COLO668 (cell line): ENCODE measurements around the gene GRAMD4.

Experiments used
- DNase-seq: peaks from one replicate; lab custom pipeline; 2025; ENCODE audit not compliant: unreplicated experiment; lab: John Stamatoyannopoulos, UW

GRAMD4 gene

DNA sequence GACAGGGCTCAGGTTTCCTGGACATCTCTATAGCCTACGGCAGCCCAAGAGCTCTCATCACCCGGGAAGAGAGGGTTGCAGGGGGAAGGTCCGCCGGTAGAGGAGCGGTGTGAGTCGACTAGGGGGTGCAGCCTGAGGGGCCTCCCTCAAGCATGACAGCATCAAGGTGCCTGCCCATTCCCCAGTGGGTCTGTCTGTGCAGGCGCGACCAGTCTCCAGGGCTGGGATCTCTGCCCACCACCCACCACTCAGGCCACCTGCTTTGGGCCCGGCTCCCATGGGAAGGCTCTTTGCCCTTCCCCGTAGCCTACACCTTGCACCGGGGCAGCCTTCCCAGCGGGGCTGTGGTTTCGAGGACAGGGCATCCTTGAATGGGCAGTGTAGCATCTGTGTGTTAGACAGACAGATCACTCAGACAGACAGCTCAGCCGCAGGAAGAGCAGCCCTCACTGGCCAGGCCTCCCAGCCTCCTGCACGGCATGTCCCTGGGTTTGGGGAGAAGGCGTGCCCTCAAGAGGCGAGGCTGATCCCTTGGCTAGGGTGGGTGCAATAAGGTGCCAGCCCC is 88.7 kb downstream of the GRAMD4 start:
- no peak for DNase-seq

DNA sequence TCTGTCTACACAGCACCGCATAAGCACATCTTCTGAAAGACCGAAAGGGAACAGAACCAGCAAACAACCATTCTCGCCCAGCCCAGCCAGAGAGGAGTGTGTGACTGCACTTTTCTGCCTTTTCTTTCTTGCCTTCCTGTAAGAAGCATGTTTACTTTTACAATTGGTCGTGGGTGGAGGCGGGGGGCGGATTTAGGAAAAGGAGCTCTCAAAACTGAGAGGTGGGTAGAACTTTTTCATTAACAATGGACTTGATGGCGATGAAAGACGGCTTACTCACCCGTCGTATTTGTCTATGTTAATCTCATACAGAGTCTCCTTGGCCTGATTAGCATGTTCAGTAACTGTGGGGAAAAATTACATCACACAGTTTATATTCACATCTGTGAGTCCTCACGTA is 90.6 kb downstream of the GRAMD4 start:
- no peak for DNase-seq

DNA sequence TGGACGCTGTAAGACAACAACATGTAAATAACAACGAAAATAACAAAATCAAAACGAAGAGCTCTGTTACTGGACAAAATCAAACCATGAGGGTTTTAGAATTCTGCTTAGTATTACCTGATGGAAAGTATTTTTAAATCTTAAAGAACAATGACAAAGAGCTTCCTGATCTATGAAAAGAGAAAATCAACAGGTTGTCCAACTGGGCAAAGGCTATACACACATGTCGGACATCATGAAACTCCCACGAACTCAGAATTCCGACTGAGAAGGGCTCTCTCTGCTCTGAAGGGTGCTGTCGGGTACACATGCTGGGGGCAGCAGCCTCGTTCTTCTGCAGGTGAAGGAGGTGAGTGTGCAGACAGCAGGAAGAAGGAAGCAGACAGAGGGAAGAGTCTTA is 92.1 kb downstream of the GRAMD4 start:
- DNase-seq, result no peak

DNA sequence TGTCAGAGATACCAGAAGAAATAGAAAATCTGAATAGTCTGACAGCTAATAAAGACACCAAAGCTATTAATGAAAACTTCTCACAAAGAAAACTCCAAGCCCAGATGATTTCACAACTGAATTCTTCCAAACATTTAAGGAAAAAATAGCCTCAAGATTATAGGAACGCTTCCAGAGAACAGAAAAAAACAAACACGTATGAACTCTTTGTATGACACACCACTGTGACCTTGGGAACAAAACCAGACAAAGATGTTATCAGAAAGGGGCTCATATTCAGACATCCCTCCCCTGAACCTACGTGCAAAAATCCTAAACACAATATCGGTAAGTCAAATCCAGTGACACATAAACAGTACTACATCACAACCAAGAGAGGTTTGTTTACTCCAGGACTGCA is 94.4 kb downstream of the GRAMD4 start:
- no peak for DNase-seq

DNA sequence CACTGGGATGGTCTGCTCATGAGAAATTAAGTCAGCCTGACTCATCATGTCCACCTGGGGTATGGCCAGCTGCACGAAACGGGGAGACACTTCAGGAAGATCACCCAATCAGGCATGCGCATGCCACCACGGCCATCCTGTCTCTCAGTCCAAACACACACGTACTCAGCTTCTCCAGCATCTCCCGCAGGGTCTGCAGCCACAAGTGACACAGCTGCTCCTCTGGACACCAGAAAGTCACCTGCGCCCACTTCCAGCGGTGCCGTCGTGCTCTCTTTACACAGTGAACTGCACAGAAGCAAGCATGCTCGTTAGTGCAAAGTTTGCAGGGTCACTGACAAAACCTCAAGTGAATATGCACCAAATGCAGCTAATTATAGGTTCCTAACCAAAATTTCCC is 99.7 kb downstream of the GRAMD4 start:
- DNase-seq, result no peak

DNA sequence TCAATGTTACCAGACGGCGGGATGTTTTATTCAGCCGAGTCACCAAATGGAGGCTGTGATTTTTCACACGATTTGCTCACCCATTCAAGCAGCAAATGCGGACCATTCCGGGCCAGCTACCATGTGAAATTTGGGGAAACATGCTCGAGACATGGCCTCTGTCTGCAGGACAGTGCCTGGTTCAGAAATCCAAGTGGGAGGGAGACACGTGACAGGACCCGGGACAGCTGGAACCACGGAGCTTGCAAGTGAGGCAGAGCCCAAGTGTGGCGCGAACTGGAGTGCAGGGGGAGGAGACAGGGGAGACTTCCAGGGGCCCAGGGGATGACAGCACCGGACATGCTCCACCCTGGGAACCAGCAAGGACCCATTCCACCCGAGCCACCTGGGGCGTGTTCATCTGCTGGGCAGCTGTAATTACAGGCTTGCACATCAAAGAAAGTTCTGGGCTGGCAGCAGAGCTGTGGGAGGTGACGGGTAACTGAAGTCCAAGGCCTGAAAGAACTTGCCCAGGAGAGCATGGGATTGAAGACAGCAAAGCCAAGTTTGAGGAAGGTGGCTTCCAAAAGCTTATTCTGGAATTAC is 101.4 kb downstream of the GRAMD4 start:
- DNase-seq, result no peak

DNA sequence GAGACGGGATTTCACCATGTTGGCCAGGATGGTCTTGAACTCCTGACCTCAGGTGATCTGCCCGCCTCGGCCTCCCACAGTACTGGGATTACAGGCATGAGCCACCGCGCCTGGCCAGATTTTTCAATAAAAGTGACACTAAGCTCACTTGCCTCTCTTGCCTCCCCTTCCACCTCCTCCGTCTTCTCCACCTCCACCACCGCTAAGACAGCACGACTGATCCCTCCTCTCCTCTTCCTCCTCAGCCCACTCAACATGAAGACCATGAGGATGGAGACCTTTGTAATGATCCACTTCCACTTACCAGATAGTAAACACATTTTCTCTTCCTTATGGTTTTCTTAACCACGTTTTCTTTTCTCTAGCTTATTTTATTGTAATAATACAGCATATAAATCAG is 103.7 kb downstream of the GRAMD4 start:
- no peak for DNase-seq

DNA sequence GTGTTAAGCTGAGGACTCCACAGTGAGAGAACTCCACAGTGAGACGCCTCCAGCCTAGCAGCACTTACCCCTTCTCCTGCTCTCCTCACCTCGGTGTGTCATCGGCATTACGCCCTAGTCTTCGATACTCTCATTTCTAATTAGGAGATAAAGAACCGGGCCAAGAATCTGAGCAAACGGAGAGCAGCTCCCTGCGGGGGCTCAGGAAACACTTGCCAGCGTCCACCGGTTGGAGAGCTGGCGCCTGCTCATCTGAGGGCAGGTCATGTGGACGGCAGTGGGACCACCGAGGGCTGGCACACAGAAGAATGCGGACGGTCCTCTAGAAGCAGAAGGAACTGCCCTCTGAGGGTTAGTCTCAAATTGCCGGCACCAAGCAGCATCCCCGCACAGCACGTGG is 104.9 kb downstream of the GRAMD4 start:
- no peak for DNase-seq

DNA sequence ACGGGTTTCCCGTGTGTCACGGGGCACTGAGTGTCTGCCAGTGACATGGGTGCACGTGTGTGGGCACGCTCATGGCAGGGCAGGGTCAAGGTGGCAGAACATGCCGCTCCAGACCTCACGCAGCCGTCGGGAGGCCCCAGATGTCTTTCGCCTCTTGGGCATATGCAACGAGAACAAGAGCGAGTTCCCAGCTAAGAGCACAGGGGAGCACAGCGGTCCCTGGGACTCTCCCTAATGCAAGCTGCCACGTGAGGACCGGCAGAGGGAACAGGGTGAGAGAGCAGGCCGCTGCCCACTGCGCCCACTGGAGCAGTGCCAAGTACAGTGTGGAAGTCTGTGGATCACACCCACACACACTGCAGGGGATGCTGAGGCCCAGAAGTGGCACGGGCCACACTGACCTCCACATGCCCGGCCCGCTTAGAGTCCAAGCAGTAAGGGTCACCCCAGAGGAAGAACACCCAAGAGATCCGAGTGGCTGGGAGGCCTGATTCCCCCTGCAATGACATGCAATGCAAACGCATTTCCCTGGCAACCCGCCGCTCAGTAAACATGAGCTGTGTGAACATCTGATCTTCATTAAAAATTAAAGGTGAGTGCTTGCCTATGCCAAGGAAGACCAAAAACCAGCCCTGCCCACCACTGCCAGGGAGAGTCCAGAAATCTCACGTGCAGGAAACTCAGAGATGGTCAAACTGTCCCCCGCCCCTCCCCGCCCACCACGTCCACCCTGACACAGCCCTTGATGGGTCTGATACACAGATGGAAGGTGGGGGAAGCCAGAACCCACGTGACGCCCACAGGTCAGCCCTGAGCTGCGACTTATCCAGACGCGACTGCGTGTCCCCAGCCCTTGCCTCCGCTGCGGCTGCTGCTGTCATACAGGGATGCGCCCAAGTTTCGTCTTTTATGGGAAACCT is 106.1 kb downstream of the GRAMD4 start:
- DNase-seq, result peak; percentile 89

DNA sequence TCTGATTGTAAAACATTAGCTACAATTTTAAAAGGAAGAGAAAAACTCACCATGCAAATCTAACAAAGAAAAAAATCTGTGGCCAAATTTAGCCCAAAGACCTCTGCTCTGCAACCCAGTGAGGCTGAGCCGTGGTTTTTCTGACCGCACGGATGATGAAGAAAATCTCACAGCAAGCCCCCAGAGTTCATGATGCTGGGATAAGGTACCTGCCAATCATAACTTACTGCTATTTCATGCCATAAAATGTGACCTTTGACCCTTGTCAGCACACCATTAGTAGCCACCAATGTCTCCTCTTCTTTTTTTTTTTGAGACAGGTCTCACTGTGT is 106.8 kb downstream of the GRAMD4 start:
- DNase-seq, result no peak

DNA sequence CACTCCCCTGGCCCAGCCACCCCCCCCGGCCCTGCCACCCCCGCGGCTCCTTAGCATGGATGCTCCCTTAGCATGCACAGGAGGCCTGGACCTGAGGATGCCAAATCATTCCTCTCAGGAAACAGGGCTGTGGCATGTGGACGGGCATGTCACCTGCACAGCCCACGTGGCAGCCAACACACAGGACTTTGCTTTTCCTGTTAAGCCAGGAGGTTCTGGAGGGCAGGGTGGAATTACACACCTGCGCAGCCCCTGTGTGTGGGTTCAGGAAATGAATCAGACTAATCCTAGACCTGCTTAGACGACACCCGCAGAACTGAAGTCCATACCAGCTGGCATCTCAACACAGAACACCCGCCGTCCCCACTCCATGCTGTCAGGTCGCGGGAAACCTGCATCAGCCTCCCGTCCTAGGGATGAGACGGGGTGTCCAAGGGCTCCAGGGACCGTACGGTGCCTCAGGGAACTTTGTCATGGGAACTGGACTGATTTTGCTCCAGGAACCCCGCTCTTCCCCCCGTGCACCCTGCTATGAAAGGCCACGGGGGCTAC is 107.7 kb downstream of the GRAMD4 start:
- peak; percentile 72 for DNase-seq

DNA sequence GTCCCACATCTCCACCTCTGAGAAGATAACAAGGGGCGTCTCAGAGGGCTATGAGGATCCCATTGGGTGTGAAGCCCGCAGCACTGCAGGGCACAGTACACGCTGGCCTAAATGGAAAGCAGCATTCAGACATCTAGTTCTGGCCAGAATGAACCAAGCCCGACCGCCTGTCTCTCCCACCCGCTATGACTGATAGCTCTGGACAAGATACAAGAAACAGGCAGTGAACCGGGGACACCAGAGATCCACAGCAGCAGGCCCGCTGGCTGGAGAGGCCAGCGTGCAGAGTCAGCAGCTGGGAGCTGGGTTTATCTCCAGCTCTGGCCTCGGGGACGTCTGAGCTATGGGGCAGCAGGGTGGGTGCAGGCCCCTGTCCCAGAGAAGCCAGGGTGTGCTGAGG is 108.3 kb downstream of the GRAMD4 start:
- DNase-seq, result peak; percentile 22
